ACC112 (cell line): ENCODE measurements around the gene ATP2B2.

Experiments used
- H2AFZ ChIP-seq: fragments of 200-600 bp; sonication (generic); one replicate; pipeline ENCODE4 v1.6.0; 2017; ENCODE audit warnings: antibody characterized with exemption, low read length; ENCODE audit not compliant: unreplicated experiment
- H3K27ac ChIP-seq: fragments of 200-600 bp; sonication (generic); 2 replicates; pipeline ENCODE4 v1.5.1; 2014; ENCODE audit warnings: low read depth, mild to moderate bottlenecking, antibody characterized with exemption, low read length, moderate library complexity
- H3K27me3 ChIP-seq: fragments of 200-600 bp; sonication (generic); 2 replicates; pipeline ENCODE4 v1.6.1; 2014; ENCODE audit warnings: mild to moderate bottlenecking, antibody characterized with exemption, low read length, moderate library complexity, mixed read lengths; ENCODE audit not compliant: insufficient read depth
- H3K36me3 ChIP-seq: fragments of 200-600 bp; sonication (generic); 2 replicates; pipeline ENCODE4 v1.6.1; 2016; ENCODE audit warnings: mild to moderate bottlenecking, antibody characterized with exemption, low read length, moderate library complexity, mixed read lengths; ENCODE audit not compliant: insufficient read depth
- H3K4me1 ChIP-seq: fragments of 200-600 bp; sonication (generic); one replicate; pipeline ENCODE4 v1.6.1; 2016; ENCODE audit warnings: low read length, mixed read lengths; ENCODE audit not compliant: insufficient read depth, unreplicated experiment, control insufficient read depth
- H3K4me3 ChIP-seq: fragments of 200-600 bp; sonication (generic); 2 replicates; pipeline ENCODE4 v1.5.1; 2014; ENCODE audit warnings: mild to moderate bottlenecking, low read depth, low read length
- H3K79me2 ChIP-seq: fragments of 200-600 bp; sonication (generic); one replicate; pipeline ENCODE4 v1.6.0; 2016; ENCODE audit warnings: low read length; ENCODE audit not compliant: control insufficient read depth, unreplicated experiment, insufficient read depth

ATP2B2 gene

GRCh38 chr3:10460951-10461545, 44.3 kb downstream of the ATP2B2 start:
- H3K4me1 ChIP-seq = no peaks in the 10 kb centered on the region
- H3K27me3 ChIP-seq = peaks cover 72% of the 10 kb centered on the region
- H3K4me3 ChIP-seq = no peak overlapping the region
- H2AFZ ChIP-seq = no peak overlapping the region
- no peak overlapping the region for H3K27ac ChIP-seq
- H3K36me3 ChIP-seq = no peaks in the 10 kb centered on the region
- no peaks in the 10 kb centered on the region for H3K79me2 ChIP-seq

- H3K27me3 ChIP-seq = peaks cover 72% of the 10 kb centered on the region
- H2AFZ ChIP-seq = no peak overlapping the region
- no peaks in the 10 kb centered on the region for H3K79me2 ChIP-seq
- H3K27ac ChIP-seq = no peak overlapping the region
- no peak overlapping the region for H3K4me3 ChIP-seq
- H3K36me3 ChIP-seq = no peaks in the 10 kb centered on the region
- no peaks in the 10 kb centered on the region for H3K4me1 ChIP-seq
These were observed 45.2 kb downstream of the ATP2B2 start for GRCh38 chr3:10459954-10460754.

GRCh38 chr3:10457560-10457959, 47.8 kb downstream of the ATP2B2 start:
- Histone ChIP-seq H3K27ac (no peak overlapping the region), H3K36me3 (no peaks in the 10 kb centered on the region), H3K79me2 (no peaks in the 10 kb centered on the region), H3K27me3 (peaks cover 75% of the 10 kb centered on the region), H3K4me3 (no peak overlapping the region), H2AFZ (no peak overlapping the region), H3K4me1 (no peaks in the 10 kb centered on the region)

GRCh38 chr3:10456981-10457380, 48.4 kb downstream of the ATP2B2 start:
- H3K27me3 ChIP-seq = peaks cover 75% of the 10 kb centered on the region
- H3K79me2 ChIP-seq = no peaks in the 10 kb centered on the region
- no peak overlapping the region for H3K27ac ChIP-seq
- H2AFZ ChIP-seq = no peak overlapping the region
- no peaks in the 10 kb centered on the region for H3K4me1 ChIP-seq
- no peaks in the 10 kb centered on the region for H3K36me3 ChIP-seq
- H3K4me3 ChIP-seq = no peak overlapping the region

GRCh38 chr3:10455545-10455914, 49.9 kb downstream of the ATP2B2 start:
- H2AFZ ChIP-seq = no peak overlapping the region
- H3K4me3 ChIP-seq = no peak overlapping the region
- no peaks in the 10 kb centered on the region for H3K79me2 ChIP-seq
- H3K4me1 ChIP-seq = no peaks in the 10 kb centered on the region
- H3K27me3 ChIP-seq = peaks cover 82% of the 10 kb centered on the region
- H3K36me3 ChIP-seq = no peaks in the 10 kb centered on the region
- H3K27ac ChIP-seq = no peak overlapping the region

GRCh38 chr3:10454907-10455544, 50.4 kb downstream of the ATP2B2 start:
- H3K27me3 ChIP-seq = peaks cover 87% of the 10 kb centered on the region
- H3K4me3 ChIP-seq = no peak overlapping the region
- H3K79me2 ChIP-seq = no peaks in the 10 kb centered on the region
- no peak overlapping the region for H3K27ac ChIP-seq
- no peaks in the 10 kb centered on the region for H3K4me1 ChIP-seq
- H3K36me3 ChIP-seq = no peaks in the 10 kb centered on the region
- no peak overlapping the region for H2AFZ ChIP-seq

GRCh38 chr3:10453431-10454163, 51.8 kb downstream of the ATP2B2 start:
- no peak overlapping the region for H3K4me3 ChIP-seq
- no peaks in the 10 kb centered on the region for H3K4me1 ChIP-seq
- no peak overlapping the region for H3K27ac ChIP-seq
- no peak overlapping the region for H2AFZ ChIP-seq
- H3K27me3 ChIP-seq = peaks cover 96% of the 10 kb centered on the region
- no peaks in the 10 kb centered on the region for H3K79me2 ChIP-seq
- no peaks in the 10 kb centered on the region for H3K36me3 ChIP-seq

- Histone ChIP-seq H2AFZ (no peak overlapping the region), H3K4me1 (peaks cover under 1% of the 10 kb centered on the region), H3K36me3 (no peaks in the 10 kb centered on the region), H3K4me3 (no peak overlapping the region), H3K79me2 (no peaks in the 10 kb centered on the region), H3K27ac (no peak overlapping the region), H3K27me3 (peaks cover 100% of the 10 kb centered on the region)
These were observed 54.6 kb downstream of the ATP2B2 start for GRCh38 chr3:10450494-10451440.

GRCh38 chr3:10449436-10449835, 56.0 kb downstream of the ATP2B2 start:
- H3K4me1 ChIP-seq = peaks cover 7% of the 10 kb centered on the region
- no peaks in the 10 kb centered on the region for H3K36me3 ChIP-seq

GRCh38 chr3:10448544-10448943, 56.8 kb downstream of the ATP2B2 start:
- Histone ChIP-seq H3K27ac (no peak overlapping the region), H3K4me3 (no peak overlapping the region), H3K36me3 (no peaks in the 10 kb centered on the region), H3K79me2 (no peaks in the 10 kb centered on the region), H2AFZ (no peak overlapping the region), H3K4me1 (peaks cover 7% of the 10 kb centered on the region), H3K27me3 (peaks cover 93% of the 10 kb centered on the region)

More at GRCh38 chr3:10449436-10449835, 56.0 kb downstream of the ATP2B2 start:
- Histone ChIP-seq H2AFZ (no peak overlapping the region), H3K27ac (no peak overlapping the region), H3K4me3 (no peak overlapping the region), H3K27me3 (peaks cover 97% of the 10 kb centered on the region), H3K79me2 (no peaks in the 10 kb centered on the region)
